Adipose tissue (tissue), 3 donors: ENCODE data around the gene ALDH2. TPM values are rescaled to one million over a fixed set of nuclear protein-coding genes. Genes with fewer than 3 reads are reported as not detected.
"Not testable (repeated sequence)": the region's sequence is repeated elsewhere in the genome, so short reads cannot be mapped to it uniquely, and the experiment has no call there.

ENCODE experiments used
- H3K27ac ChIP-seq: one replicate; pipeline ENCODE4 v1.5.1; 2013; ENCODE audit warnings: low read depth, low read length
- WGBS, 3 donors: extraction: QIAGEN DNeasy Blood & Tissue Kit; methylation state at CpG; one replicate each; pipeline ENCODE4 v1.1.7; 2013; 5-methylcytosine and 5-hydroxymethylcytosine counted together
- polyA plus RNA-seq, 3 donors: library from polyadenylated mRNA; stranded (reverse); fragments of 200-250 nt; gene quantifications; one replicate each; pipeline ENCODE4 v1.2.3, GENCODE V29; 2013
- donor health status: healthy with polysubstance abuse.
- donor health status: Bipolar disorder and iron deficiency.
- donor health status: healthy.

The ALDH2 gene
- polyA plus RNA-seq, 3 donors: 69.4 to 600 (median 203) TPM

DNA sequence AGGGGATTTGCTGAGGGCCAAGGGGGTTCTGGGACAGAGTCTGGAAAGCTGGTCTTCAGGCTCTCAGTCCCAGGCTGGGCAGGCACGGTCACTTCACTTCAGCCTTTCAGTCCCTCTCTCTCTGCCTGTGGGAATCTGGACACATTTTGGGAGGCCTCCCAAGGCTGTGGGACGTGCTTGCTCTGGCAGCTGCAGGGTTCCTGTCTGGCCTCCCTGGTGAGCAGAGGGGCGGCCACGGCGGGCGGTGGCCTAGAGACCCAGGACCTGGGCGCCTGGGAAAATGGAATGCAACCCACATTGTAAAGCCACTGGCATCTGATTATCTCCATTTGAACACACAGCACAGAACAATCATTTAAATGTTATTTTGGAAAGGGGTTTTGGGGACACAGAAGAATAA is 10.1 kb upstream of the ALDH2 start:
- H3K27ac ChIP-seq: no peak overlapping the region
- WGBS, 3 donors: 66 to 79% (median 74%) methylated on average over 7 of the region's 7 CpGs

DNA sequence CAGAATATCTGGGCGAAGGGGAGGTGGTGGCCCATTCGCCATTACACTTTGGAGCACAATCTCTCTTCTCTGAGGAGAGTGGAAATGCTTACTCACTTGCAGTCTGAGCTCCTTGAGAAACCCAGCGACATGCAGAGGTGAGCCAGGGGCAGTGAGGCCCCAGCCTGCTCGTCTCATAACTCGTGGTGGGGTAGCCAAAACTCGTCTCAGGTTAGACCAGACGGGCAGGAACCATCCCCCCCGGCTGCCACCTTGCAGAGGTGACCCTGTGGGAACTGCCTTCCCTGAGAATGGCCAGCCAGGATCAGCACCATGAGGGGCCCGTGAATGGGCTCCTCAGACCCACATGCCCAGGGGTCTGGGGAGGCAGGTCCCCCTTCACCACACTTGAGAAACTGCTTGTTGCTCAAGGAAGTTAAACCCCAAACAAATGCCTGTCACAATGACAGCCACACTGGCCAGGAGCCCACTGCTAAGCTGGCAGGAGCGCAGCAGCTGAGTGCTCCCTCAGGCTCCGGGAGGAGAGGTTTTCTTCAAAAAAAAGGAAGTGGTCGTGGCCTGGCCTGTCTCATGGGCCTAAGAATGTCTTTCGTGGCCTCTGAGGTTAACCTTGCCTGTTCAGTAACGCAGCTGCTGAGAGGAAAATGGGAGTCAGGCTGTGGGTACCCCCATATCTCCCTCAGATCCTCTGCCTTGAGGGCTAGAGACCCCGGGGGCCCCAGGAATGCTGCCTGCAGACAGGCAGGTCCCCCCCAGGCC is 9.2 kb upstream of the ALDH2 start:
- 44 to 51% (median 45%) methylated on average over 15 of the region's 15 CpGs for WGBS, 3 donors
- no peak overlapping the region for H3K27ac ChIP-seq

- H3K27ac ChIP-seq: no peak overlapping the region
- WGBS, 3 donors: 26 to 64% (median 63%) methylated on average over 9 of the region's 9 CpGs
Measured at GRCh38 chr12:111758120-111758561, 8.6 kb upstream of the ALDH2 start.

GRCh38 chr12:111759271-111759670 is 7.5 kb upstream of the ALDH2 start:
- H3K27ac ChIP-seq: no peak overlapping the region
- 63 to 87% (median 73%) methylated on average over 7 of the region's 7 CpGs for WGBS, 3 donors

DNA sequence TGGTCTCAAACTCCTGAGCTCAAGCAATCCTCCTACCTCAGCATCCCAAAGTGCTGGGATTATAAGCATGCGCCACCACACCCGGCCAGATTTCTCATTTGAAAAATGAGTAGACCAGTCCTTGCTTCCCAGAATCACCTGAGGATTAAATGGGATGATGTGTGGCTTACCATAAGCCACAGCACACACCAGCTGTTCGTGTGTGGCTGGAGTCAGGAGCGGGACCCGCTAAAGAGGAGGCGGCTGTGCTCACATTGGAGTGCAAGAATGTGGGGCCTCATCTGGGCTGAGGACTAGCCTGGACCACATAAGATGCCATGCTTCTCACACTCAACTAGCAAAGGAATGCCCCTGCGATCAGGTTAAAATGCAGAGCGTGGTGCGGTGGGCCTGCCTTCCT is 6.7 kb upstream of the ALDH2 start:
- 85 to 90% (median 87%) methylated on average over 9 of the region's 9 CpGs for WGBS, 3 donors
- no peak overlapping the region for H3K27ac ChIP-seq

DNA sequence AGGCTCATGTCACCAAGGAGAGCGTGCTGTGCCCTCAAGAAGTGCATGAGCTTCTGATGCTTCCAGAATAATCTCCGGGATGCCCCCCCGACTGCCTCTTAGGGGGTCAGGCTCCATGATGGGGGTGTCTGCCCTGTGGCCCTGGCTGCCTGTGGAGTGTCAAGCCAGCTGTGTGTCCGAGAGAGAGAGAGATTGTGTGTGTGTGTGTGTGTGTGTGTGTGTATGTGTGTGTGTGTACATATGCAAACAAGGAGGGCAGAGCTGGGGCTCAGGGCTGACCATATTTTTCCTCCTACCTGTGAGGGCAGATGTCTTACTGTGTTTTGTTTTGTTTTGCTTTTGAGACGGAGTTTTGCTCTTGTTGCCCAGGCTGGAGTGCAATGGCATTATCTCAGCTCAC is 5.6 kb upstream of the ALDH2 start:
- H3K27ac ChIP-seq: no peak overlapping the region
- WGBS, 3 donors: 63 to 80% (median 78%) methylated on average over 5 of the region's 5 CpGs

DNA sequence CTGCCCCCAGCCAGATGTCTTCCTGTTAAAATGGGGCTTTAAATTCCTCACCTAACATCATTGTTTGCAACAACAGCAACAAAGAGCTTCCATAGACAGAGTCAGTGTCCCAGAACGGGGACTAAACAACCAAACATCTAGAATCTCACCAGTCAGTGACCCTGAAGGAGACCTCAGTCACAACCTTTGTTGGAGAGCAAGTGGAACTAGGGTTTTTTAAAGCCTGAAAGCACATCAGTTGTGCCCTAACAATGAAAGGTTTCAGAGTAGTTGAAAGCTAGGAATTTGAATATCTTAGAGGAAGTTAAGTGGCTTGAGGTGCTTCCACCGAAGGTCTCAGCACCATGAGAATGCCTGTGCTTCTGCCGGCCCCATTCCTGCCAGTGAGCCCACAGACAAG is 5.0 kb upstream of the ALDH2 start:
- no peak overlapping the region for H3K27ac ChIP-seq
- WGBS, 3 donors: 39 to 68% (median 53%) methylated on average over 3 of the region's 3 CpGs

GRCh38 chr12:111763552-111763951 is 3.2 kb upstream of the ALDH2 start:
- WGBS, 3 donors: 48 to 72% (median 70%) methylated on average over 10 of the region's 10 CpGs

GRCh38 chr12:111764120-111764821 is 2.5 kb upstream of the ALDH2 start:
- WGBS, 3 donors: 63 to 78% (median 66%) methylated on average over 6 of the region's 6 CpGs
- H3K27ac ChIP-seq: no peak overlapping the region

More at GRCh38 chr12:111763552-111763951, 3.2 kb upstream of the ALDH2 start:
- not testable (repeated sequence) for H3K27ac ChIP-seq

DNA sequence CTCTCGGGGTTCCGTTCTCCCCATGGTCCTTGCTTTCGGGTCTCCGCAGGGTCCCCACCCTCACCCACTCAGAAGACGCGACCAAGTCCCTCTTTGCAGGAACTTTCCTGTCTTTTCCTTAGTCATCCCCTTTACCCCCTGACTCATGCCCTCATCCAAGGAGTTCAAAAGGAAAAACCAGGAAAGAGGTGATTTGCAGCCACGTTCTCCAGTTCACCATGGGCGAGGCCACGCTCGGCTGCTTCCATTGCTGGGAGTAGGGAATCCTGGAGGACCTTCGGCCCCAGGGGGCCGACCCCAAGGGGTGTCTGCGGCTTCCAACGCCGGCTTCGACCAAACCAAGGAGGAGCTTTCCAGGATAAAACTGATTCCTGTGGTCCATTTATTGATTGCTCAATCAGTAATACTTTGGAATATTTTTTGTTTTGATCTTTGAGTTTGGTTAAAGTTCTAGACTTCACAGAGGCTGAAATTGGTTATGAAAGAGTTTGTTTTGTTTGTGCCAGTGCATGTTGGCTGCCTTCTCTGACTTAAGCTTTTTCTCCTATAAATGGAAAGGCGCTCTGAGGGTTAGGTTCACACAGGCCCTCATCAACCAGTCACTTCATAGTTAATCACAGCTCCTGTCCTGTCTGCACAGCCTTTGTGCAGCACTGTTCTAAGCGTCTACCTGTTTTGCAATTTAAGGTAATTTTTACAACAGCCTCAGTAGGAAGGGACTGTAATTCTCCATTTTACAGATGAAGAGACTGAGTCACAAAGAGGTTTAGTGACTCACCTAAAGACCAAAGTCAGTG is 827 bp downstream of the ALDH2 start:
- WGBS, 3 donors: 10 to 22% (median 18%) methylated on average over 18 of the region's 18 CpGs
- no peak overlapping the region for H3K27ac ChIP-seq

DNA sequence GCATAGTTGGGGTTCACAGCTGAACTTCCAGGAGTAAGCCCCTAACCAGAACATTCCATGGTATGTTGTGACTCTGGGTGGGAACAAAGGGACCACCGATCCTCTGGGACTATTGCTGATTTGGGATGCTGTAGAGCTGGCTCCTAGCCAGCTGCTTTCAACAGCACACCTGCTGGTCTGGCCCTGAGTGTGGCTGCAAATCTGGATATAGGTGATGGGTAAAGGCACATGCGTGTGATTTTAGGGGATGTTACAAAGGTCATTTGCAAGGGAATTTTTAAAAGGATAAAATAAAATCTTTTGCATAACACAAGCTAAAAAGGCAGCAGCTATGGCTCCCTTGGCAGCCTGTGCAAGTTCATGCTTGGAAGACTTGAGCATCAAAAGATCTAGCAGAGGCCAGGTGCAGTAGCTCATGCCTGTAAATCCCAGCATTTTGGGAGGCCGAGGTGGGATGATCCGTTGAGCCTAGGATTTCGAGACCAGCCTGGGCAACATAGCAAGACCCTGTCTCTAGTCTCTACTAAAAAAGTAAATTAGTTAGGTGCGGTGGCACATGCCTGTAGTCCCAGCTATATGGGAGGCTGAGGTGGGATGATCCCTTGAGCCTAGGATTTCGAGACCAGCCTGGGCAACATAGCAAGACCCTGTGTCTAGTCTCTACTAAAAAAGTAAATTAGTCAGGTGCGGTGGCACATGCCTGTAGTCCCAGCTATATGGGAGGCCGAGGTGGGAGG is 1.6 kb downstream of the ALDH2 start:
- H3K27ac ChIP-seq: no peak overlapping the region
- WGBS, 3 donors: 83 to 88% (median 83%) methylated on average over 9 of the region's 9 CpGs

GRCh38 chr12:111769599-111769998 is 2.9 kb downstream of the ALDH2 start:
- WGBS, 3 donors: 79 to 90% (median 87%) methylated on average over 8 of the region's 8 CpGs
- H3K27ac ChIP-seq: no peak overlapping the region

DNA sequence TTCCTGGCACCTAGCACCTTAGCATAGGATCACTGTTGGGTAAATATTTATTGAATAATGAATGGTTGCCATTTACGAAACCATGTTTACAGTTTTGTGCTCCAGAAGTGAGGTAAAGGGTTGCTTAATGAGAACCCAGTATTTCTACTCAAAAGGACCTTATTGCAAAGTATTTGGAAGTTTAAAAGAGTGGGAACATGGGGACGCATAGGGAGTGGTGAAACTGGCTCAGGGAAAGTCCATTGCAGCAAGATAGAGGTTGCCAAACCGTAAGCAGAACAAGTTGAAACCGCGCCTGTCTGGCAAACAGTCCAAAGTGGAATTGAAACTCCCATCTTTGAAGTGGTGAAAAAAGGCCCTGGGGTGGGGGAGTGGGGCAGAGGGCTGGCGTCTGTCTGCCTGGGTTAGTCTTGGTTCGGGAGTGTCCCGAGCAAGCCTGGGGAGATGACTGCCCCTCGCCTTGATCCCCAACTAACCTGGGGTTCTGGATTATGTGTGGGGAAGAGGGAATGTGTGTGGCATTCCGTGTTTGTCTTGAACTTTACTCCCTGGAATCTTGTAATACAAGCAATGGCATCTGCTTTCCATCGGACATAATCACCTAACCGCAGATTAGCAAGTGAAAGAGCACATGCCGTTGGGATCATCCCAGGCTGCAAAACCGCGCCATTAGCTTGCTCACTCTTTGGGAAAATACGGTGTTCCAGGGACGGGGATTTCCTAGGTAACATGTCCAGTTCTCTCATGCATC is 7.2 kb downstream of the ALDH2 start:
- 39 to 41% (median 41%) methylated on average over 17 of the region's 17 CpGs for WGBS, 3 donors
- H3K27ac ChIP-seq: peak overlapping the region; percentile 55

- WGBS, 3 donors: 10 to 21% (median 12%) methylated on average over 15 of the region's 15 CpGs
- peak overlapping the region; percentile 73 for H3K27ac ChIP-seq
Measured at GRCh38 chr12:111775205-111776193, 8.8 kb downstream of the ALDH2 start.

DNA sequence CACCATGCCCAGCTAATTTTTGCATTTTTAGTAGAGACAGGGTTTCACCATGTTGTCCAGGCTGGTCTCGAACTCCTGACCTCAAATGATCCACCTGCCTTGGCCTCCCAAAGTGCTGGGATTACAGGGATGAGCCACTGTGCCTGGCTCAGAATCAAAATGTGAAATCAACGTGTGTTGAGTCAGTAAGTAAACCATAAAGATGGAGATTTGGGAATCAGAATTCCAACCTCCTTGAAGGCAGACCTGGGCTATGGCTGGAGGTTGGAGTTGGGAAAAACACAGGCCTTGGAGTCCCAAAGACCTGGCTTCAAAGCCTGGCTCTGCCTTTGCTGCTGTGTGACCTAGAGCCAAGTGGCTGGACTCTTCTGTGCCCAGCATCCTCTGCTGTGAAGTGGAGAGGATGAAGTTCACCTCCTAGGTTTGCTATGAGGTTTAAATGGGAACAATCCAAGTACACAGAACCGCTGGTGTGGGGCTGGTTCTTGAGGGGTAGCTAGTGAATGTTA is 10.2 kb downstream of the ALDH2 start:
- 66 to 69% (median 67%) methylated on average over 3 of the region's 3 CpGs for WGBS, 3 donors
- no peak overlapping the region for H3K27ac ChIP-seq

- 24 to 64% (median 64%) methylated on average over 16 of the region's 16 CpGs for WGBS, 3 donors
- no peak overlapping the region for H3K27ac ChIP-seq
Measured at GRCh38 chr12:111777345-111778045, 10.8 kb downstream of the ALDH2 start.
